RWPE2 (cell line): ENCODE data around the gene APPBP2.
"Not testable (repeated sequence)": the region's sequence is repeated elsewhere in the genome, so short reads cannot be mapped to it uniquely, and the experiment has no call there.

ENCODE experiments used
- ATAC-seq: fragments of 200-7000 bp; cut with Tn5 transposase; 3 replicates; pipeline ENCODE4 v1.9.1; 2021; ENCODE audit warnings: low read depth
- DNase-seq: peaks from one replicate; pipeline ENCODE4 v3.0.0-alpha.2; 2020; ENCODE audit warnings: low spot score
- H3K27ac ChIP-seq: fragments of 450-650 bp; 2 replicates; pipeline ENCODE4 v1.5.1; 2017; ENCODE audit warnings: mild to moderate bottlenecking; ENCODE audit not compliant: poor library complexity, severe bottlenecking
- H3K27me3 ChIP-seq: fragments of 250-450 bp; sonication (Bioruptor Pico); 2 replicates; pipeline ENCODE4 v1.5.1; 2021; ENCODE audit warnings: mild to moderate bottlenecking, moderate library complexity; ENCODE audit not compliant: insufficient read depth, poor library complexity, severe bottlenecking
- H3K36me3 ChIP-seq: fragments of 250-450 bp; sonication (Bioruptor Pico); 2 replicates; pipeline ENCODE4 v1.5.1; 2020; ENCODE audit warnings: low read depth, mild to moderate bottlenecking, moderate library complexity
- H3K4me1 ChIP-seq: fragments of 250-450 bp; sonication (Bioruptor Pico); 2 replicates; pipeline ENCODE4 v1.5.1; 2021; ENCODE audit warnings: mild to moderate bottlenecking, moderate library complexity; ENCODE audit not compliant: insufficient read depth, poor library complexity, severe bottlenecking
- H3K4me3 ChIP-seq: fragments of 250-450 bp; sonication (Bioruptor Pico); 2 replicates; pipeline ENCODE4 v1.5.1; 2021; ENCODE audit warnings: mild to moderate bottlenecking, moderate library complexity; ENCODE audit not compliant: severe bottlenecking
- H3K9me3 ChIP-seq: fragments of 250-450 bp; sonication (Bioruptor Pico); 2 replicates; pipeline ENCODE4 v1.5.1; 2021; ENCODE audit warnings: mild to moderate bottlenecking, moderate library complexity; ENCODE audit not compliant: severe bottlenecking
- CTCF ChIP-seq: fragments of 450-650 bp; IDR thresholded peaks from one replicate; pipeline ENCODE4 v1.5.1; 2017; ENCODE audit warnings: mild to moderate bottlenecking, moderate library complexity; ENCODE audit not compliant: poor library complexity, severe bottlenecking

APPBP2 gene

GRCh38 chr17:60522889-60523626 is 3.0 kb downstream of the APPBP2 start:
- no peak for TF ChIP-seq CTCF
- Histone ChIP-seq H3K27me3 (no peaks in the 10 kb centered on the region), H3K36me3 (peaks cover 27% of the 10 kb centered on the region), H3K4me3 (no peak overlapping the region), H3K9me3 (no peaks in the 10 kb centered on the region), H3K4me1 (peaks cover 11% of the 10 kb centered on the region), H3K27ac (no peak overlapping the region)
- ATAC-seq = no peak
- no peak for DNase-seq

- H3K27ac ChIP-seq = no peak overlapping the region
- H3K27me3 ChIP-seq = no peaks in the 10 kb centered on the region
- H3K9me3 ChIP-seq = no peaks in the 10 kb centered on the region
- H3K4me3 ChIP-seq = no peak overlapping the region
- no peak for TF ChIP-seq CTCF
- DNase-seq = no peak
- ATAC-seq = no peak
- H3K36me3 ChIP-seq = peaks cover 33% of the 10 kb centered on the region
- H3K4me1 ChIP-seq = peaks cover 7% of the 10 kb centered on the region
These were observed 6.2 kb downstream of the APPBP2 start for GRCh38 chr17:60519795-60520194.

GRCh38 chr17:60515683-60516082 is 10.4 kb downstream of the APPBP2 start:
- DNase-seq, H3K9me3 ChIP-seq, H3K27ac ChIP-seq, H3K4me1 ChIP-seq, H3K27me3 ChIP-seq, H3K4me3 ChIP-seq, ATAC-seq: not testable (repeated sequence)
- H3K36me3 ChIP-seq = peaks cover 46% of the 10 kb centered on the region

GRCh38 chr17:60515199-60515598 is 10.8 kb downstream of the APPBP2 start:
- peaks cover 41% of the 10 kb centered on the region for H3K36me3 ChIP-seq
- not testable (repeated sequence) for H3K4me3 ChIP-seq, H3K4me1 ChIP-seq, H3K9me3 ChIP-seq, ATAC-seq, H3K27ac ChIP-seq, H3K27me3 ChIP-seq, DNase-seq

- DNase-seq = no peak
- Histone ChIP-seq H3K27me3 (no peaks in the 10 kb centered on the region), H3K4me1 (no peaks in the 10 kb centered on the region), H3K36me3 (peaks cover 39% of the 10 kb centered on the region), H3K27ac (no peak overlapping the region), H3K9me3 (no peaks in the 10 kb centered on the region), H3K4me3 (no peak overlapping the region)
- no peak for TF ChIP-seq CTCF
- ATAC-seq = no peak
These were observed 11.5 kb downstream of the APPBP2 start for GRCh38 chr17:60514500-60514899.

- H3K9me3 ChIP-seq = no peaks in the 10 kb centered on the region
- DNase-seq (no peak), ATAC-seq (no peak)
- H3K36me3 ChIP-seq = peaks cover 35% of the 10 kb centered on the region
- H3K27ac ChIP-seq = no peak overlapping the region
- H3K4me1 ChIP-seq = no peaks in the 10 kb centered on the region
- H3K4me3 ChIP-seq = no peak overlapping the region
- TF ChIP-seq CTCF = no peak
- no peaks in the 10 kb centered on the region for H3K27me3 ChIP-seq
These were observed 12.0 kb downstream of the APPBP2 start for GRCh38 chr17:60514053-60514452.
